CD4-positive, CD25-positive, alpha-beta regulatory T cell (primary cell): Measurements from ENCODE around the gene TSPEAR. TPM values are rescaled to one million over a fixed set of nuclear protein-coding genes. Genes with fewer than 3 reads are reported as not detected.
A peak's percentile ranks its signal among the peaks of the same experiment; 100 is the strongest.

Source experiments
- ATAC-seq, 2 donors: fragments of 150-1000 bp; cut with Tn5 transposase; one replicate each; pipeline ENCODE4 v1.10.0; 2021; ENCODE audit warnings: low read depth in 2 of 2, moderate number of reproducible peaks in 2 of 2, moderate library complexity in 1 of 2
- DNase-seq, 3 donors: peaks; one replicate each; pipeline versions ENCODE4 v3.0.0 to v3.0.0-alpha.2; 2012 to 2022; ENCODE audit warnings: mixed read lengths in 1 of 3
- H3K27ac ChIP-seq: one replicate; pipeline ENCODE4 v1.7.0; 2013; ENCODE audit warnings: mild to moderate bottlenecking, low read length; ENCODE audit not compliant: insufficient read depth, poor library complexity, severe bottlenecking
- H3K27me3 ChIP-seq: one replicate; pipeline ENCODE4 v1.7.0; 2013; ENCODE audit warnings: low read length; ENCODE audit not compliant: control insufficient read depth, insufficient read depth
- H3K36me3 ChIP-seq: one replicate; pipeline ENCODE4 v1.7.0; 2013; ENCODE audit warnings: mild to moderate bottlenecking, low read length, moderate library complexity; ENCODE audit not compliant: control insufficient read depth, insufficient read depth
- H3K4me1 ChIP-seq: 2 replicates; pipeline ENCODE4 v1.7.0; 2013; ENCODE audit warnings: mild to moderate bottlenecking, low read length; ENCODE audit not compliant: insufficient read depth, control insufficient read depth, poor library complexity, severe bottlenecking
- H3K4me3 ChIP-seq: one replicate; pipeline ENCODE4 v1.7.0; 2013; ENCODE audit warnings: low read depth, mild to moderate bottlenecking, low read length, moderate library complexity
- H3K9me3 ChIP-seq, 2 experiments: 1 replicate in 1 of 2; 2 replicates in 1 of 2; pipeline ENCODE4 v1.7.0; 2013; ENCODE audit warnings: low read length in 2 of 2, mild to moderate bottlenecking in 1 of 2, moderate library complexity in 1 of 2; ENCODE audit not compliant: control insufficient read depth in 2 of 2
- H3K27ac Mint-ChIP-seq, 3 donors: one replicate each; pipeline ENCODE4 v1.8.0; 2020 to 2022; ENCODE audit warnings: mild to moderate bottlenecking in 3 of 3, mixed read lengths in 3 of 3, moderate library complexity in 2 of 3
- H3K27me3 Mint-ChIP-seq: one replicate; pipeline ENCODE4 v1.8.0; 2022; ENCODE audit warnings: mild to moderate bottlenecking, mixed read lengths
- H3K36me3 Mint-ChIP-seq: one replicate; pipeline ENCODE4 v1.8.0; 2020; ENCODE audit warnings: mixed read lengths
- H3K4me1 Mint-ChIP-seq, 4 donors: one replicate each; pipeline ENCODE4 v1.8.0; 2020 to 2022; ENCODE audit warnings: mixed read lengths in 4 of 4, mild to moderate bottlenecking in 1 of 4
- H3K4me3 Mint-ChIP-seq, 4 donors: one replicate each; pipeline ENCODE4 v1.8.0; 2020 to 2022; ENCODE audit warnings: mild to moderate bottlenecking in 4 of 4, mixed read lengths in 4 of 4, moderate library complexity in 3 of 4
- H3K9me3 Mint-ChIP-seq, 7 donors: one replicate each; pipeline ENCODE4 v1.8.0; 2020 to 2022; ENCODE audit warnings: mixed read lengths in 7 of 7, mild to moderate bottlenecking in 3 of 7, moderate library complexity in 2 of 7
- polyA plus RNA-seq, 4 donors: library from polyadenylated mRNA; unstranded; fragments of 300-500 nt; fragmentation: Illumina TruSeq; gene quantifications; one replicate each; pipeline ENCODE4 v1.2.3, GENCODE V29; 2021
- total RNA-seq: library from RNA; stranded (reverse); gene quantifications from one replicate; pipeline ENCODE4 v1.2.3, GENCODE V29; 2022

The TSPEAR gene
- total and polyA plus RNA-seq, 5 donors from 2014 or later: 0.05 TPM; not detected in 4

GRCh38 chr21:44513389-44514217 is 197.8 kb downstream of the TSPEAR start:
- Mint-ChIP-seq H3K27me3 (peaks cover 8% of the 10 kb centered on the region), H3K4me1 (peaks cover 0 to 6% (median 2%) of the 10 kb centered on the region in 4 donors), H3K36me3 (no peaks in the 10 kb centered on the region), H3K9me3 (peaks cover 0 to 3% (median 0%) of the 10 kb centered on the region in 7 donors), H3K27ac (no peak overlapping the region), H3K4me3 (no peak overlapping the region)
- Histone ChIP-seq H3K4me1 (peaks cover 9% of the 10 kb centered on the region), H3K27me3 (no peaks in the 10 kb centered on the region), H3K27ac (no peak overlapping the region), H3K4me3 (no peak overlapping the region), H3K36me3 (no peaks in the 10 kb centered on the region), H3K9me3 (no peaks in the 10 kb centered on the region)
- DNase-seq: no peak
- ATAC-seq: no peak

DNA sequence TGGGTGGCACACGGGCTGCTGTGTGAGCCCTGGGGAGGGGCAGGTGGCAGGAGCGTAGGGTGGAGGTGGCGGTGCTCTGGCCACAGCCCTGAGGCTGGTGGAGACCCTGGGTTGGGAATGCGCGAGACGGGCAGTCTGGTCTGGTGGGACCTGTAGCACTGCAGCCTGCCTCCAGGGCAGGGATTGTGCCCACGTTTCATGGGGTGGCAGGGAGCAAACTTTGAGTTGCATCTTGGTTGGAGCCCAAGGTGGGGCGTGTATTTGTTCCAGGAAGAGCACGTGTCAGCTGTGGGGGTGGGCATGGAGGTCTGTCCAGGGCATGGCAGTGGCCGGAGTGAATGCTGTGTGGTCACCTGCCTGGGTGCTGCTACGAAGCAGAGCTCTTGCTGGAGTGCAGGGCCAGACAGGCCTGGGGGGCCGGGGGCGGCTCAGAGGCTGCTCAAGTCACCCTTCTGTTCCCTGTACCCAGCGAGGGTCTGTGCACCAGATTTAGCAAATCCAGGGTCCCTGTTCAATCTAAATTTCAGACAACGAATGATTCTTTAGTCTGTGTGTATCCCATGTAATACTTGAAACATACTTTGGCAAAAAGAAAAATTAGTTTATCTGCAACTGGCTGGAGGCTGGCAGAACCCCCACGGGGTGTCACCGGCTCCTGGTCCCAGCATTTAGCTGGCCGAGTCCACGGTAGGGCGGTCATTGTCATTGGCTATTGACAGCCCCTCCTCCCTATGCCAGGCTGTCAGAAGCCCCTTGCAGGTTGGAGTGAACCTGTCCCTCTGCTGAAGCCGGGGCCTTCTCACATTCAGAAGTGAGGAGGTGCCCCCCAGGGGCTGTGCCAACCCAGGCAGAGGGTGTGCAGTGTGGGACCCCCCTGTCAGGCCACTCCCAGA is 198.6 kb downstream of the TSPEAR start:
- Histone ChIP-seq H3K27ac (no peak overlapping the region), H3K9me3 (no peaks in the 10 kb centered on the region), H3K36me3 (no peaks in the 10 kb centered on the region), H3K4me1 (peaks cover 9% of the 10 kb centered on the region), H3K4me3 (no peak overlapping the region), H3K27me3 (no peaks in the 10 kb centered on the region)
- H3K4me1 Mint-ChIP-seq: peaks cover 0 to 6% (median 2%) of the 10 kb centered on the region in 4 donors
- H3K36me3 Mint-ChIP-seq: no peaks in the 10 kb centered on the region
- DNase-seq: no peak
- no peak for ATAC-seq
- H3K4me3 Mint-ChIP-seq: peak overlapping the region in 1 of 4 donors; percentile 52
- no peak overlapping the region for H3K27ac Mint-ChIP-seq
- H3K9me3 Mint-ChIP-seq: peaks cover 0 to 3% (median 0%) of the 10 kb centered on the region in 7 donors
- H3K27me3 Mint-ChIP-seq: peaks cover 4% of the 10 kb centered on the region

DNA sequence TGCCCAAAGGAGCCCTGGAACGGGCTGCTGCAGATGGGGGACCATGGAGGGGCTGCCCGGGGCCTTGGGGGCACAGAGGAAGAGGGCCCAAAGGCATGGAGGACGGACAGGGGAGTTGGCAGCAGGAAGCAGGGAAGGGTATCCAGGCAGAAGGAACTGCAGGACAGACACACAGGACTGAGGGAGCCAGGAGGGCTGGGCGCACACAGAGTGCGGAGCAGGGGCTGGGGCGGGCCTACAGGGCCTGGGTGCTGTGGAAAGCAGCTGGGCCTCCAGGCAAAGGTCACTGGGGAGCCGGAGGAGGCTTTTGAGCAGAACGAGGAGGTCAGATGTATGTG is 199.5 kb downstream of the TSPEAR start:
- Mint-ChIP-seq H3K4me3 (no peak overlapping the region), H3K36me3 (no peaks in the 10 kb centered on the region), H3K9me3 (peaks cover 0 to 3% (median 0%) of the 10 kb centered on the region in 7 donors), H3K27ac (no peak overlapping the region), H3K27me3 (peaks cover 2% of the 10 kb centered on the region), H3K4me1 (peaks cover 0 to 3% (median 1%) of the 10 kb centered on the region in 4 donors)
- no peaks in the 10 kb centered on the region for H3K9me3 ChIP-seq
- H3K27ac ChIP-seq: no peak overlapping the region
- DNase-seq (no peak), ATAC-seq (no peak)
- no peaks in the 10 kb centered on the region for H3K27me3 ChIP-seq
- no peaks in the 10 kb centered on the region for H3K36me3 ChIP-seq
- no peak overlapping the region for H3K4me3 ChIP-seq
- H3K4me1 ChIP-seq: peaks cover 9% of the 10 kb centered on the region

GRCh38 chr21:44511219-44511937 is 200.0 kb downstream of the TSPEAR start:
- peaks cover 0 to 3% (median 0%) of the 10 kb centered on the region in 7 donors for H3K9me3 Mint-ChIP-seq
- no peak for DNase-seq
- no peak overlapping the region for H3K27ac ChIP-seq
- H3K4me1 Mint-ChIP-seq: no peaks in the 10 kb centered on the region
- peaks cover 9% of the 10 kb centered on the region for H3K4me1 ChIP-seq
- no peaks in the 10 kb centered on the region for H3K36me3 ChIP-seq
- no peaks in the 10 kb centered on the region for H3K27me3 Mint-ChIP-seq
- no peak for ATAC-seq
- no peak overlapping the region for H3K27ac Mint-ChIP-seq
- no peaks in the 10 kb centered on the region for H3K27me3 ChIP-seq
- H3K36me3 Mint-ChIP-seq: no peaks in the 10 kb centered on the region
- no peaks in the 10 kb centered on the region for H3K9me3 ChIP-seq
- no peak overlapping the region for H3K4me3 ChIP-seq
- H3K4me3 Mint-ChIP-seq: peak overlapping the region in 2 of 4 donors; percentile 24 to 55

- Mint-ChIP-seq H3K4me1 (no peaks in the 10 kb centered on the region), H3K27me3 (no peaks in the 10 kb centered on the region), H3K36me3 (no peaks in the 10 kb centered on the region), H3K9me3 (peaks cover 0 to 3% (median 0%) of the 10 kb centered on the region in 7 donors), H3K27ac (no peak overlapping the region), H3K4me3 (peak overlapping the region in 2 of 4 donors; percentile 55 to 62)
- no peaks in the 10 kb centered on the region for H3K9me3 ChIP-seq
- DNase-seq: peak; percentile 67 to 80 (median 70)
- H3K4me3 ChIP-seq: peak overlapping the region; percentile 19
- peak; percentile 74 to 84 for ATAC-seq
- H3K4me1 ChIP-seq: peaks cover 9% of the 10 kb centered on the region
- no peaks in the 10 kb centered on the region for H3K27me3 ChIP-seq
- no peaks in the 10 kb centered on the region for H3K36me3 ChIP-seq
- no peak overlapping the region for H3K27ac ChIP-seq
Observed at GRCh38 chr21:44510508-44511218, 200.7 kb downstream of the TSPEAR start.

DNA sequence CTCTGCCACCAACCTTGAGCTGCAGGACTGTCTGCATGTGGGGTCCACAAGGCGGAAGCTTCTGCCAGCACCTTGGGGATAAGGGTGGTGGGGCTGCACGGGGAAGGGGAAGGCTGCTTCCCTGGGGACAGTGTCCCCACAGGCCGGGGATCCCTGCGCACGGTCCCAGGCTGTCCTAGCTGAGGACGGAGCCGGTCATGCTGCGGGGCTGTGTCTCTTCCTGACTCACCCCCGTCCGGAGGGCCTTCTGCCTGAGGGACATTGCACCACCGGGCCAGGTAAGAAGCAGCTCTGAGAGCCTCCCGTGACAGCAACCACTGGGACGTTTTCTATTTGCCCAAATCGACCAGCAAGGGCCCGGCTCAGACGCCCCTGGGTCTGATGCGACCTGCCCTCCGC is 201.3 kb downstream of the TSPEAR start:
- Histone ChIP-seq H3K27me3 (no peaks in the 10 kb centered on the region), H3K4me1 (peaks cover 9% of the 10 kb centered on the region), H3K4me3 (no peak overlapping the region), H3K36me3 (no peaks in the 10 kb centered on the region), H3K9me3 (no peaks in the 10 kb centered on the region), H3K27ac (no peak overlapping the region)
- H3K36me3 Mint-ChIP-seq: no peaks in the 10 kb centered on the region
- peaks cover 0 to 2% (median 0%) of the 10 kb centered on the region in 7 donors for H3K9me3 Mint-ChIP-seq
- no peak for ATAC-seq
- H3K4me3 Mint-ChIP-seq: no peak overlapping the region
- no peak for DNase-seq
- no peak overlapping the region for H3K27ac Mint-ChIP-seq
- H3K4me1 Mint-ChIP-seq: no peaks in the 10 kb centered on the region
- no peaks in the 10 kb centered on the region for H3K27me3 Mint-ChIP-seq

DNA sequence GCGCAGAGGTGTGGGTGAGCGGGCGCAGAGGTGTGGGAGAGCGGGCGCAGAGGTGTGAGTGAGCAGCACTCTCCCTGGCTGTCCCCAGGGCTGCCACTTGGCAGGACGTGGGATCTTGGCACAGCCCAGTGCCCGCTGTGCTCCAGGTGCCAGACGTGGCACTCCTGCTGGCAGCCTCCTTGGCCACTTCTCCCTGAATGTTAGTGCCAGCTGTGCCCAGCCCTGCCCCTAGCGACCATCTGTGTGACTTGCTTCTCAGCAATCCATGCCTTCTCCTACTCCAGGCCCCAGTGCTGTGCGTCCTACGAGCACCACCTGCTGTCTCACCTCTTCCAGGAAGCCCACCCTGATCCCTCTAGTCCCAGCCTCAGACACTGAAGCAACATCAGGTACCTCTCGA is 201.8 kb downstream of the TSPEAR start:
- no peak for DNase-seq
- H3K27ac Mint-ChIP-seq: no peak overlapping the region
- no peaks in the 10 kb centered on the region for H3K4me1 Mint-ChIP-seq
- peaks cover 0 to 2% (median 0%) of the 10 kb centered on the region in 7 donors for H3K9me3 Mint-ChIP-seq
- Histone ChIP-seq H3K9me3 (no peaks in the 10 kb centered on the region), H3K4me3 (no peak overlapping the region), H3K27ac (no peak overlapping the region), H3K36me3 (no peaks in the 10 kb centered on the region), H3K27me3 (no peaks in the 10 kb centered on the region), H3K4me1 (peaks cover 9% of the 10 kb centered on the region)
- H3K4me3 Mint-ChIP-seq: no peak overlapping the region
- ATAC-seq: no peak
- no peaks in the 10 kb centered on the region for H3K27me3 Mint-ChIP-seq
- no peaks in the 10 kb centered on the region for H3K36me3 Mint-ChIP-seq
